NCI-H446 (cell line): ENCODE data around the gene TRIM26.
"Not testable (repeated sequence)": the region's sequence is repeated elsewhere in the genome, so short reads cannot be mapped to it uniquely, and the experiment has no call there.

ENCODE experiments used
- DNase-seq, 2 experiments: peaks; one replicate each; lab custom pipeline; 2025; lab: John Stamatoyannopoulos, UW

TRIM26 gene, protein sequence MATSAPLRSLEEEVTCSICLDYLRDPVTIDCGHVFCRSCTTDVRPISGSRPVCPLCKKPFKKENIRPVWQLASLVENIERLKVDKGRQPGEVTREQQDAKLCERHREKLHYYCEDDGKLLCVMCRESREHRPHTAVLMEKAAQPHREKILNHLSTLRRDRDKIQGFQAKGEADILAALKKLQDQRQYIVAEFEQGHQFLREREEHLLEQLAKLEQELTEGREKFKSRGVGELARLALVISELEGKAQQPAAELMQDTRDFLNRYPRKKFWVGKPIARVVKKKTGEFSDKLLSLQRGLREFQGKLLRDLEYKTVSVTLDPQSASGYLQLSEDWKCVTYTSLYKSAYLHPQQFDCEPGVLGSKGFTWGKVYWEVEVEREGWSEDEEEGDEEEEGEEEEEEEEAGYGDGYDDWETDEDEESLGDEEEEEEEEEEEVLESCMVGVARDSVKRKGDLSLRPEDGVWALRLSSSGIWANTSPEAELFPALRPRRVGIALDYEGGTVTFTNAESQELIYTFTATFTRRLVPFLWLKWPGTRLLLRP

GRCh38 chr6:30212865-30213666, at the start of gene TRIM26:
TRIM26 (minus strand) TSS chr6:30213406; CDS start chr6:30199103, 14,303 bp downstream.
- DNase-seq = peak; percentile 93 to 97

DNA sequence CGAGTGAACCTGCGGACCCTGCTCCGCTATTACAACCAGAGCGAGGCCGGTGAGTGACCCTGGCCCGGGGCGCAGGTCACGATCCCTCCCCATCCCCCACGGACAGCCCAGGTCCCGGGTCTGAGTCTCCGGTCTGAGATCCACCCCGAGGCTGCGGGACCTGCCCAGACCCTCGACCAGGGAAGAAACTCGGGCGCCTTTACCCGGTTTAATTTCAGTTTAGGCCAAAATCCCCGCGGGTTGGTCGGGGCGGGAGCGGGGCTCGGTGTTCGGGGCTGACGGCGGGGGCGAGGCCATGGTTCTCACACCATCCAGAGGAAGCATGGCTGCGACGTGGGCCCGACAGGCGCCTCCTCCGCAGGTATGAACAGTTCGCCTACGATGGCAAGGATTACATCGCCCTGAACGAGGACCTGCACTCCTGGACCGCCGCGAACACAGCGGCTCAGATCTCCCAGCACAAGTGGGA, 46.9 kb upstream of the TRIM26 start:
- no peak for DNase-seq

- DNase-seq = peak; percentile 67 to 79
Measured at GRCh38 chr6:30259140-30260035, 46.2 kb upstream of the TRIM26 start.

GRCh38 chr6:30258204-30258603, 45.0 kb upstream of the TRIM26 start:
- no peak for DNase-seq

GRCh38 chr6:30252417-30252816, 39.2 kb upstream of the TRIM26 start:
- DNase-seq = not testable (repeated sequence)

- DNase-seq = no peak
Measured at GRCh38 chr6:30244560-30244959, 31.4 kb upstream of the TRIM26 start.

- peak in 1 of 2 experiments; percentile 11 for DNase-seq
Measured at GRCh38 chr6:30238178-30238795, 25.1 kb upstream of the TRIM26 start.

DNA sequence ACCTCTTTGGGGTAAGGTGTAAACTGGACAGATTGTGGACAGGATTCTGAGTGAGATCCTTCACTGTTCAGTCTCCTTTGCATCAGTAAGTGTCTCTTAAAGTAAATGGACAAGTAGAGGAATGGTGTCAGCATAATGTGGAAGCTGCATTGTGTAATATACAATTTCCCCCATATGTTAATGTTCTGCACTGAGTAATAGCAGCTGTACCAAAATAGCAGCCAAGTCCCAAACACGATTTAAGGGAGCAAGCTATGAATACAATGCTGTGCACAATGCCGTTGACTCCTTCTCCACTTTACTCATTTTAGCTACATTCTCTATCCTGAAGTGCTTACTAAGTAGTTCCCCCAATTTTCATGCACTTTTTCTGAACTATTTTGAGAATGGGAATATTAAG, 21.1 kb upstream of the TRIM26 start:
- no peak for DNase-seq

DNA sequence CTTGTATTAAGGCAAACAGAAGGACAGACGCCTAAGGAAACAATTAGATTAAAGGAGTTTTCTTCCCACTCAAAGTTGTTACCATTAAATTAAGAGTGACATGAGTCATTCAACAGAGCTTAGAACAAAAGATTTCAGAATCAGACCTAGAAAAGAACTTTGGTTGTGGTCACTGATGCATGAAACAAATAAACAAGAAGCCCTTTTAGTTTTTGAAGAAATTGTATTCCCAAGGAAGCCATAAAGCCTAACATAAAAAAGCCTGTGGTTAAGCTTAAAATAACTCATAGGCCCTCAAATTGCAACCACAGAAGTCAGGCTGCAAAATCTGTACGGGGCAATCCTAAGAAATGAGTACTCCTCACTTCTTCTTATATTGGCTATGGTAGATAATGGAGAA, 17.9 kb upstream of the TRIM26 start:
- DNase-seq = no peak

- no peak for DNase-seq
Measured at GRCh38 chr6:30227763-30228487, 14.7 kb upstream of the TRIM26 start.

DNA sequence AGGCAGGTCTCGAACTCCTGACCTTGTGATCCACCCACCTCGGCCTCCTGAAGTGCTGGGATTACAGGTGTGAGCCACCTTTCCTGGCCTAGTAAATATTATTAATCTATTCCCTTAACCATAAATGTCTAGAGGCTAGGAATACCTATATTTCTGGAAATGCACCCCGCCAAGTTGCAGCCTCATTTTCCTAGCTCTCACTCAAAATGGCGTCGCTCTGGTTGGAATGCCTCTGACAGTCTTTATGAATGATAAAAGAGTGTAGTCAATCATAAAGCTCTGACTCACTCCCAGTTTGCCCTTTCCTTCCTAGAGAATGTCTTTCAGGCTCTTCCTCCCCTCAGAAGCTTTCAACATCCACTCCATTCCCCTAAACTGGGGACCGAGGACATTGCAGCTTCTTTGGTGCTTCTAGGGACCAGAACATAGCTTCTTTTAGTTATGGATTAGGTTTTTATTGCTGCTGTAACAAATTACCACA, 14.1 kb upstream of the TRIM26 start:
- DNase-seq = no peak

DNA sequence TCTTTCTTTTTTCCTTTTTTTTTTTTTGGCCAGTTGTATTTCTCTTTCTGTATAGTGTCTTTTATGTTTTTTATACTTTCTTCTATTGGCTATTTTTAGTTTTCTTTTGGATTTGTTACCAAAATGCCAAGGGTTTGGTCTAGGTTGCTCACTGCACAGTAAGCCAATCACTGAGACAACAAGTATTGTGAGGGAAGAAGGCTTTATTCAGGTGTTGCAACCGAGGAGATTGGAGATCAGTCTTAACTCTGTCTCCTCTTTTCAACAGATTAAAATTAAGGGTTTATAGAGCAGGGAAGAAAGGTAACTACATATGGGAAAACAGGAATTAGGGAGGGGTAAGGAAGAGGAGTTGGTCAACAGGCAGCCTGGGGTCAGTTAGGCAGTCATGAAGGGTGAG, 10.1 kb upstream of the TRIM26 start:
- no peak for DNase-seq

DNA sequence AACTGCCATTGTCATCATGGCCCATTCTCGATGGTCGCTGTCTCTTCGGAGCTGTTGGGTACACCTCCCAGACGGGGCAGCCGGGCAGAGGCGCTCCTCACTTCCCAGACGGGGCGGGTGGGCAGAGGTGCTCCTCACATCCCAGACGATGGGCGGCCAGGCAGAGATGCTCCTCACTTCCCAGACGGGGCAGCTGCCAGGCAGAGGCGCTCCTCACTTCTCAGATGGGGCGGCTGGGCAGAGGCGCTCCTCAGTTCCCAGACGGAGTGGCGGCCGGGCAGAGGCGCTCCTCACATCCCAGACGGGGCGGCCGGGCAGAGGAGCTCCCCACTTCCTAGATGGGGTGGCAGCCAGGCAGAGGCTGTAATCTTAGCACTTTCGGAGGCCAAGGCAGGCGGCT, 8.8 kb upstream of the TRIM26 start:
- not testable (repeated sequence) for DNase-seq

DNA sequence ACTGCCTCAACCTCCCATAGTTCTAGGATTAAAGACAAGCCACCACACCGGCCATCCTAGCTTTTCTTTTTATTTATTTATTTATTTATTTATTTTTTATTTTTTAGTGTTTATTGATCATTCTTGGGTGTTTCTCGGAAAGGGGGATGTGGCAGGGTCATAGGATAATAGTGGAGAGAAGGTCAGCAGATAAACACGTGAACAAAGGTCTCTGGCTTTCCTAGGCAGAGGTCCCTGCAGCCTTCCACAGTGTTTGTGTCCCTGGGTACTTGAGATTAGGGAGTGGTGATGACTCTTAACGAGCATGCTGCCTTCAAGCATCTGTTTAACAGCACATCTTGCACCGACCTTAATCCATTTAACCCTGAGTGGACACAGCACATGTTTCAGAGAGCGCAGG, 8.2 kb upstream of the TRIM26 start:
- DNase-seq = not testable (repeated sequence)

DNA sequence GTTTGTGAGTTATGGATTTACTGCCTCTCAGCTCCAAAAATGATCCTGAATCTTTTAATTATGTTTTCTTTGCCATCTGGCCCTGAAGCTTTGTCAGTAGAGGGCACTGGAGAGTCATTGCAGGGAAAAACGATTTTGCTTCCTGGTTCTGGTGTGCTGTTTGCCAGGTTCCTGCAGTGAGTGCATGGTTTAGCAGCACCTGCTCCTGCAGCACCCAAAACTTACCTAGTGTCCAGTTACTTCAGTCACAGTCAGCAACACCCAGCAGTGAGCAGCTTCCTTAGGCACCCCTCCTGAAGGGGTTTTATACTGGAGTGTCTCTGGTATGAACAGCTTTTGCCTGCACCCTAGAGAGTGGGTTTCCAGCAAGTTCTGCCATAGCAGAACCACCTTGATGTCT, 6.0 kb upstream of the TRIM26 start:
- DNase-seq = peak; percentile 36 to 71

DNA sequence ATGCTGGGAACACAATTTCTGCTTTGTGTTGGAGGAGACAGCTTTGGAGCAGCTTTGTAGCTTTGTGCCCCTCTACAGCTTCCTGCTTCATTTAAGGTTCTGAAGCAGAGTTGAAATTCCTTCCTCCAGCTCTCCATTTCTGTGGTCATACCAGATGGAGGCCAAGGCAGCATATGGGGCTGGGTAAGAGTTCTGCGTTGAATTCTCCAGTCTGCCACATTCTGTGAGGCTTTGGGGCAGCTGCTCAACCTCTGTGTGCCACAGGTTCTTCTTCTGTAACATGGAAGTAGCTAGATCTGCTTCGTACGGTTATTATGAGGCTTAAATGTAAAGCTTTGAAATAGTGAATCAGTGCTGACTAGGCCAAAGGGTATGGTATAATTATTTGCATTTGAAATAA, 2.9 kb upstream of the TRIM26 start:
- DNase-seq = no peak

DNA sequence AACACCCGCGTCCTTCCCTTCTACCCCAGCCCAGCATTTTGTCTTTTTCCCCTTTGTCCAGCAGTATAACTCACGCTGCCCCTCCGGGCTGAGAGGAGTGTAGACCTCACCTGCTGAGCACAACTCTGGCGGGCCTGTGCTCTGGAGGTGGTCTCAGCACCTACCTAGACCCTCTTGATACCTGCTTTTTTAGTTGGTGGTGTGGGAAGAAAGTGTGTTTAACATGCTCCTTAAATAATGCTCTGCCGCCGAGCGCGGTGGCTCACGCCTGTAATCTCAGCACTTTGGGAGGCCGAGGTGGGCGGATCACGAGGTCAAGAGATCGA, 1.4 kb upstream of the TRIM26 start:
- no peak for DNase-seq

DNA sequence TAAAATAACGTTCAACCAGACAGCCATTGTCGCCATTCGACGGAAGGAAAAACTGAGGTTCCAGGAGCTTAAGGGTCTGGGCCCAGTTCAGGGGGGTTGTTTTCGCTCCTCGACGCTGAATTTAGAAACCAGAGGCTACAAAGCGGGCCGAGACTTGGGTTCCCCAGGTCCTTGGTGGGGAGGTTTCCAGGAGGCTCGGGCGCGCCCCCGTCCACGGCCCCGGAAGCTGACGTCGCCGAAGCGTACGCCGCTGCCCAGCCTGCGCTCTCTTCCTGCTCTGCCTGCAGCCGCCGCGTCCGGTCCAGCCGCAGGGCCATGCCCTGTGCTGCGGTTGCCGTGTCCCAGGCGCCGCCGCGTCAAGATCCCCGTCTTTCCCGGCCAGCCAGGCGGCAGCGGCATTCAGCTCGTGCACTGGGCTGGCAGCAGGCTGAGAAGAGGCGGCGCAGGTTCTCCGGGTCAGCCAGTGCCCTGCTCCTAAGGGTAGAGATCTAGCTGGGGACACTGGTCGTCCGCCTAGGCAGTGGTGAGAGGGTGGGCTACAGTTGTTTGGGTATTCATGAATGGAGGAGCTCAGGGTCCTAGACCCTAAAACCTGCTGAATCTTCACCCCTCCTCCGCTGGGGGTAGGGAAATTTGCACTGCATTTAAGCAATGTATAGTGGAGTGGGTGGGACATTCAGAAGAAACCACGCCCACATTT, 901 bp upstream of the TRIM26 start:
- peak in 1 of 2 experiments; percentile 10 for DNase-seq

DNA sequence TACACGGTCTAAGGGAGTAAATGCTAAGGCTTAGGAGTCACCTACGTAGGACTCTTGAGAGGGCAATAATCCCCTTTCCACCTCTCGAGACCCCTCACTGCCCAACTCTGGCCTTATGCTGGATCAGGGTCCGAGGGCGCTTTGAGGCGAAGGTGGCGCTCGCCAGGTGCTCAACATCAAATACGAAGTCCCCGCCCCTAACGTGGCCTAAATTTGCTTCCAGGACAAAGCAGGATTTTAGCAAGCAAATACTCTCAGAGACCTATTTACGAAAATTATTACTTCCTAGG, 406 bp upstream of the TRIM26 start:
- no peak for DNase-seq

DNA sequence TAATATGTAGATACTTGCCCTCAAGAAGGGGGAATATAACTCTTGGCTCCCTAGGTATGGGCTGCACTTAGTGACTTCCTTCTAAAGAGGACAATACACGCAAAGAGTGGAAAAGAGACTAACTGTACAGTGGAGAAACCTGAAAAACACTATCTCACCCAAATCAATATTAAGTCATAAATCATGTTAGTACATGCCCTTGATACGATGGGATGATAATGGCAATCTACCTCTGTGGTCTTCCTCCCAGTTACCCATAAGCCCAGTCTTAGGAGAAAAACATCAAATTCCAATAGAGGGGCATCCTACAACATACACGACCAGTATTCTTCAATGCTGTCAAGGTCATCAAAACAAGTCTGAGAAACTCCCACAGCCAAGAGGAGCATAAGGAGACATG, 1.3 kb downstream of the TRIM26 start:
- no peak for DNase-seq
